G401.6 (cell line): ENCODE results near the gene CLTCL1.

ENCODE experiments used
- FAIRE-seq: peaks from 2 replicates; lab custom pipeline; 2012; peaks lifted over from hg19 to GRCh38; lab: Jason Lieb, UNC

Gene CLTCL1

GRCh38 chr22:19150482-19151328 is 140.8 kb downstream of the CLTCL1 start:
- no peak for FAIRE-seq

- no peak for FAIRE-seq
Observed at GRCh38 chr22:19149991-19150390, 141.5 kb downstream of the CLTCL1 start, which contains the start of gene GSC2. GSC2 (minus strand) TSS chr22:19150292; CDS start chr22:19150283, 9 bp downstream.

GRCh38 chr22:19149047-19149883 is 142.3 kb downstream of the CLTCL1 start:
- no peak for FAIRE-seq

- no peak for FAIRE-seq
Observed at GRCh38 chr22:19148417-19149046, 143.0 kb downstream of the CLTCL1 start.

- no peak for FAIRE-seq
Observed at GRCh38 chr22:19147195-19147780, 144.2 kb downstream of the CLTCL1 start.

- FAIRE-seq: no peak
Observed at GRCh38 chr22:19146215-19146968, 145.1 kb downstream of the CLTCL1 start.

GRCh38 chr22:19143967-19144400 is 147.5 kb downstream of the CLTCL1 start:
- FAIRE-seq: no peak

- no peak for FAIRE-seq
Observed at GRCh38 chr22:19143212-19143611, 148.3 kb downstream of the CLTCL1 start.

- no peak for FAIRE-seq
Observed at GRCh38 chr22:19142394-19142793, 149.1 kb downstream of the CLTCL1 start.

GRCh38 chr22:19139974-19140373 is 151.5 kb downstream of the CLTCL1 start:
- no peak for FAIRE-seq

GRCh38 chr22:19139001-19139356 is 152.5 kb downstream of the CLTCL1 start:
- no peak for FAIRE-seq

- FAIRE-seq: no peak
Observed at GRCh38 chr22:19138217-19139000, 153.1 kb downstream of the CLTCL1 start.

- no peak for FAIRE-seq
Observed at GRCh38 chr22:19137384-19138216, 153.9 kb downstream of the CLTCL1 start.

GRCh38 chr22:19136915-19137314 is 154.6 kb downstream of the CLTCL1 start:
- no peak for FAIRE-seq

GRCh38 chr22:19134874-19135273 is 156.6 kb downstream of the CLTCL1 start:
- FAIRE-seq: no peak

- FAIRE-seq: no peak
Observed at GRCh38 chr22:19134176-19134831, 157.2 kb downstream of the CLTCL1 start.

GRCh38 chr22:19133561-19133960 is 158.0 kb downstream of the CLTCL1 start:
- FAIRE-seq: no peak

- FAIRE-seq: no peak
Observed at GRCh38 chr22:19132693-19133400, 158.7 kb downstream of the CLTCL1 start.

- no peak for FAIRE-seq
Observed at GRCh38 chr22:19132153-19132552, 159.4 kb downstream of the CLTCL1 start.
